CD4-positive, CD25-positive, alpha-beta regulatory T cell (primary cell): Measurements from ENCODE around the gene MAGEB3. TPM values are rescaled to one million over a fixed set of nuclear protein-coding genes. Genes with fewer than 3 reads are reported as not detected.
"Not testable (repeated sequence)": the region's sequence is repeated elsewhere in the genome, so short reads cannot be mapped to it uniquely, and the experiment has no call there.

Source experiments
- ATAC-seq, 2 donors: fragments of 150-1000 bp; cut with Tn5 transposase; one replicate each; pipeline ENCODE4 v1.10.0; 2021; ENCODE audit warnings: low read depth in 2 of 2, moderate number of reproducible peaks in 2 of 2, moderate library complexity in 1 of 2
- DNase-seq, 3 donors: peaks; one replicate each; pipeline versions ENCODE4 v3.0.0 to v3.0.0-alpha.2; 2012 to 2022; ENCODE audit warnings: mixed read lengths in 1 of 3
- H3K27ac ChIP-seq: one replicate; pipeline ENCODE4 v1.7.0; 2013; ENCODE audit warnings: mild to moderate bottlenecking, low read length; ENCODE audit not compliant: insufficient read depth, poor library complexity, severe bottlenecking
- H3K27me3 ChIP-seq: one replicate; pipeline ENCODE4 v1.7.0; 2013; ENCODE audit warnings: low read length; ENCODE audit not compliant: control insufficient read depth, insufficient read depth
- H3K36me3 ChIP-seq: one replicate; pipeline ENCODE4 v1.7.0; 2013; ENCODE audit warnings: mild to moderate bottlenecking, low read length, moderate library complexity; ENCODE audit not compliant: control insufficient read depth, insufficient read depth
- H3K4me1 ChIP-seq: 2 replicates; pipeline ENCODE4 v1.7.0; 2013; ENCODE audit warnings: mild to moderate bottlenecking, low read length; ENCODE audit not compliant: insufficient read depth, control insufficient read depth, poor library complexity, severe bottlenecking
- H3K4me3 ChIP-seq: one replicate; pipeline ENCODE4 v1.7.0; 2013; ENCODE audit warnings: low read depth, mild to moderate bottlenecking, low read length, moderate library complexity
- H3K9me3 ChIP-seq, 2 experiments: 1 replicate in 1 of 2; 2 replicates in 1 of 2; pipeline ENCODE4 v1.7.0; 2013; ENCODE audit warnings: low read length in 2 of 2, mild to moderate bottlenecking in 1 of 2, moderate library complexity in 1 of 2; ENCODE audit not compliant: control insufficient read depth in 2 of 2
- H3K27ac Mint-ChIP-seq, 3 donors: one replicate each; pipeline ENCODE4 v1.8.0; 2020 to 2022; ENCODE audit warnings: mild to moderate bottlenecking in 3 of 3, mixed read lengths in 3 of 3, moderate library complexity in 2 of 3
- H3K27me3 Mint-ChIP-seq: one replicate; pipeline ENCODE4 v1.8.0; 2022; ENCODE audit warnings: mild to moderate bottlenecking, mixed read lengths
- H3K36me3 Mint-ChIP-seq: one replicate; pipeline ENCODE4 v1.8.0; 2020; ENCODE audit warnings: mixed read lengths
- H3K4me1 Mint-ChIP-seq, 4 donors: one replicate each; pipeline ENCODE4 v1.8.0; 2020 to 2022; ENCODE audit warnings: mixed read lengths in 4 of 4, mild to moderate bottlenecking in 1 of 4
- H3K4me3 Mint-ChIP-seq, 4 donors: one replicate each; pipeline ENCODE4 v1.8.0; 2020 to 2022; ENCODE audit warnings: mild to moderate bottlenecking in 4 of 4, mixed read lengths in 4 of 4, moderate library complexity in 3 of 4
- H3K9me3 Mint-ChIP-seq, 7 donors: one replicate each; pipeline ENCODE4 v1.8.0; 2020 to 2022; ENCODE audit warnings: mixed read lengths in 7 of 7, mild to moderate bottlenecking in 3 of 7, moderate library complexity in 2 of 7
- polyA plus RNA-seq, 4 donors: library from polyadenylated mRNA; unstranded; fragments of 300-500 nt; fragmentation: Illumina TruSeq; gene quantifications; one replicate each; pipeline ENCODE4 v1.2.3, GENCODE V29; 2021
- total RNA-seq: library from RNA; stranded (reverse); gene quantifications from one replicate; pipeline ENCODE4 v1.2.3, GENCODE V29; 2022

Gene MAGEB3, protein sequence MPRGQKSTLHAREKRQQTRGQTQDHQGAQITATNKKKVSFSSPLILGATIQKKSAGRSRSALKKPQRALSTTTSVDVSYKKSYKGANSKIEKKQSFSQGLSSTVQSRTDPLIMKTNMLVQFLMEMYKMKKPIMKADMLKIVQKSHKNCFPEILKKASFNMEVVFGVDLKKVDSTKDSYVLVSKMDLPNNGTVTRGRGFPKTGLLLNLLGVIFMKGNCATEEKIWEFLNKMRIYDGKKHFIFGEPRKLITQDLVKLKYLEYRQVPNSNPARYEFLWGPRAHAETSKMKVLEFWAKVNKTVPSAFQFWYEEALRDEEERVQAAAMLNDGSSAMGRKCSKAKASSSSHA
- total RNA-seq (not detected), polyA plus RNA-seq (not detected)

DNA sequence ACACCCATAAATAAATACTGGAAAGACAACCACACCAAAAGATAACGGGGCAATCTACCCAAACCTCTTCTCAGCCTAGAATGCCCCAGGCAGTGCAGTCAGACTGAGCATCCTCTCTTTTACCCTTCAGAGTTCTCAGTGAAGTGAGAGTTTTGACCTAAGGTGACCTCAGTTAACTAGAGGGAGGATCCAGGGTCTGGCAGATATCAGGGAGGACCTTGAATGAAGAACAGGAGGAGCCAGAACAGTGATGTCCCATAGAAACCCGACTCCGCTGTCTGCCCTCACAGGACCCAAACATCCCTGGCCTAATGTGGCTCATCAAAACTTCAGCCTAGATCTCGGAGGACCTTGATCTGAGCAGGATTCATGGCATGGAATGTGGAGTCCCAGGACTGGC, at the start of gene MAGEB3:
MAGEB3 (plus strand) TSS at position 263 of the 400 bp plus-strand sequence. CDS start 5,268 bp downstream, outside the sequence.
- H3K27me3 ChIP-seq: no peaks in the 10 kb centered on the region
- Mint-ChIP-seq H3K9me3 (no peaks in the 10 kb centered on the region), H3K36me3 (no peaks in the 10 kb centered on the region), H3K4me1 (no peaks in the 10 kb centered on the region), H3K4me3 (no peak within 1 kb of the TSS), H3K27ac (no peak within 1 kb of the TSS), H3K27me3 (no peaks in the 10 kb centered on the region)
- DNase-seq (no peak), ATAC-seq (no peak)
- no peaks in the 10 kb centered on the region for H3K36me3 ChIP-seq
- no peak within 1 kb of the TSS for H3K4me3 ChIP-seq
- H3K4me1 ChIP-seq: no peaks in the 10 kb centered on the region
- no peaks in the 10 kb centered on the region for H3K9me3 ChIP-seq
- no peak within 1 kb of the TSS for H3K27ac ChIP-seq

DNA sequence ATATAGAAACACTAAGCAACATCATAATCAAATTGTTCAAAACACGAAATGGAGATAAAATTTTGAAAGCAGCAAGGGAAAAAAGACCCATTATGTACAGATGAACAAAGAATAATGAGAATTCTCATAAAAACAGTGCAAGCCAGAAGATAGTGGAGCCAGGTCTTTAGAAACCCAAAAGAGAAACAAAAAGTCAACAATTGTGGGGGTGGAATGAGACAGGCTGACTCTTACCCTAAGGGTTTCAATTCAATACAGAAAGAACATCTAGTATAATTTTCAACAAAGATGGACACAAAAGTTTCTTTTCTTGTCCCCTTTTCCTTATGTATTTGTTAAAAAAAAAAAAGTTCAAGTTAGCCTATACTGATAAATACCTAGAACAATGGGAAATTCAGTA, 49.1 kb upstream of the MAGEB3 start:
- Mint-ChIP-seq H3K4me3 (no peak overlapping the region), H3K9me3 (peaks cover 0 to 7% (median 0%) of the 10 kb centered on the region in 7 donors), H3K27ac (no peak overlapping the region), H3K36me3 (no peaks in the 10 kb centered on the region), H3K4me1 (no peaks in the 10 kb centered on the region), H3K27me3 (no peaks in the 10 kb centered on the region)
- DNase-seq: no peak
- Histone ChIP-seq H3K27me3 (no peaks in the 10 kb centered on the region), H3K9me3 (no peaks in the 10 kb centered on the region), H3K27ac (no peak overlapping the region), H3K4me3 (no peak overlapping the region), H3K4me1 (no peaks in the 10 kb centered on the region), H3K36me3 (no peaks in the 10 kb centered on the region)
- no peak for ATAC-seq

DNA sequence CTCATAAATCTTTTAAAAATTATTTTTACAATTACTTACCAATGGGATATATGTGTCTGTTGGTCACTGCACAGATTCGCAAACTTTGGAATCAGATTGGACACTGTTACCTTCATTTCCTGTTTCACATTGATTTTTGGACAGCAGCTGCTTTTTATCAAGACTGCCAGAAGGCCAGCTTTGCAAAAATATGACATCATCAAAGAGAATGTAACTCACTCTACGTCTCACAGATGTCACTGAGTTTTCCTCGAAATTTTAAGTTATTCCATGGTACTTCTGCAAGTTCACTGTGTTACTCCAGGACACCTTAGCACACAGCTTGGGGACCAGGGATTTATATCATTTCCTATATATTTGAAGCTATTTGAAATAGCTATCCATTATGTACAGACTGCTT, 46.9 kb upstream of the MAGEB3 start:
- Histone ChIP-seq H3K4me1 (no peaks in the 10 kb centered on the region), H3K27me3 (no peaks in the 10 kb centered on the region), H3K27ac (no peak overlapping the region), H3K4me3 (no peak overlapping the region), H3K36me3 (no peaks in the 10 kb centered on the region), H3K9me3 (no peaks in the 10 kb centered on the region)
- DNase-seq: no peak
- ATAC-seq: no peak
- H3K4me1 Mint-ChIP-seq: no peaks in the 10 kb centered on the region
- peaks cover 0 to 7% (median 0%) of the 10 kb centered on the region in 7 donors for H3K9me3 Mint-ChIP-seq
- H3K4me3 Mint-ChIP-seq: no peak overlapping the region
- no peak overlapping the region for H3K27ac Mint-ChIP-seq
- no peaks in the 10 kb centered on the region for H3K27me3 Mint-ChIP-seq
- H3K36me3 Mint-ChIP-seq: no peaks in the 10 kb centered on the region

DNA sequence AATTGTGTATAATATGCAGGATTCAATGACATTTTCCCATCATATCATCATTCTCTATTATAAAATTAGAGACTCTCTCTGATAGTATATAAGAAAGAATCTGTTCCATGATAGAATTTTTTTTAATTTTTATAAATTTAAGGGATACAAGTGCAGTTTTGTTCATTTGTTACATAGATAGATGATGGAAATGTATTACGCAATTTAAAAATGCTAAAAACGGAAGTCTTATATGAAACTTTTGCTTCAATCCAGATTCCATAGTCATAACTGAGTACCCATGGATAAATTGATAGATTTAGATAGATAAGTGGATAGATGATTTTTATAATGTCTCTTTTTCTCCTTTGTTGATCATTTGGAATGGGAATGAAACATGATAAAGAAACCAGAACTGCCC, 40.0 kb upstream of the MAGEB3 start:
- Histone ChIP-seq H3K4me3 (no peak overlapping the region), H3K36me3 (no peaks in the 10 kb centered on the region), H3K27me3 (no peaks in the 10 kb centered on the region), H3K4me1 (no peaks in the 10 kb centered on the region), H3K9me3 (no peaks in the 10 kb centered on the region), H3K27ac (no peak overlapping the region)
- no peak overlapping the region for H3K4me3 Mint-ChIP-seq
- no peak overlapping the region for H3K27ac Mint-ChIP-seq
- no peaks in the 10 kb centered on the region for H3K4me1 Mint-ChIP-seq
- H3K36me3 Mint-ChIP-seq: no peaks in the 10 kb centered on the region
- H3K27me3 Mint-ChIP-seq: peaks cover 4% of the 10 kb centered on the region
- H3K9me3 Mint-ChIP-seq: peaks cover 0 to 3% (median 0%) of the 10 kb centered on the region in 7 donors
- ATAC-seq (no peak), DNase-seq (no peak)

DNA sequence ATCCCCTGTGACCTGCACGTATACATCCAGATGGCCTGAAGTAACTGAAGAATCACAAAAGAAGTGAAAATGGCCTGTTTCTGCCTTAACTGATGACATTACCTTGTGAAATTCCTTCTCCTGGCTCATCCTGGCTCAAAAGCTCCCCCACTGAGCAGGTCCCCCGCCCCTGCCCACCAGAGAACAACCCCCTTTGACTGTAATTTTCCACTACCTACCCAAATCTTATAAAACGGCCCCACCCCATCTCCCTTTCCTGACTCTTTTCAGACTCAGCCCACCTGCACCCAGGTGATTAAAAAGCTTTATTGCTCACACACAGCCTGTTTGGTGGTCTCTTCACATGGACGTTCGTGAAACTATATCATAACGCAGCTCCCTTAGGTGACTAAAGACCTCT, 36.5 kb upstream of the MAGEB3 start:
- DNase-seq, H3K36me3 ChIP-seq, H3K4me3 Mint-ChIP-seq, H3K4me1 Mint-ChIP-seq, H3K9me3 ChIP-seq, H3K4me1 ChIP-seq, H3K4me3 ChIP-seq, H3K27ac ChIP-seq, H3K27ac Mint-ChIP-seq, H3K27me3 Mint-ChIP-seq, H3K27me3 ChIP-seq, H3K9me3 Mint-ChIP-seq, ATAC-seq, H3K36me3 Mint-ChIP-seq: not testable (repeated sequence)

DNA sequence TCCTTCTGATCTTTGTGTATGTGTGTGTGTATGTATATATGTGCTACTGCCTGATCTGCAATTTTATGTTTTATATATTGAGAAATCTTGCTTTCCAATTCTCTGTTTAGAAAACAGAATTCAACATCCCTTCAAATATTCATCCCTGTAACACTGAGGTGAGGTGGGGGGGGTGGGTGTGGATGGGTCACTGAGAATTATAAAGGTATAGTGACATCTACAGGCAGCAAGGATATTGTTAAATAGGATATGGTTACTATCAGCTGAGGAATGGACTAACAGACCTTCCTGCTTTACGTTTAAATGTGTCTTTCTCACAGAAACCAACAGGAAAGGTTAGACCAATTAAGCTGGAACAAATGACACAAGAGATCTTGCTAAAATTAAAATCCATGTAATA, 34.1 kb upstream of the MAGEB3 start:
- no peak for DNase-seq
- Mint-ChIP-seq H3K9me3 (peaks cover 0 to 3% (median 0%) of the 10 kb centered on the region in 7 donors), H3K4me1 (no peaks in the 10 kb centered on the region), H3K36me3 (no peaks in the 10 kb centered on the region), H3K27me3 (peaks cover 4% of the 10 kb centered on the region), H3K4me3 (no peak overlapping the region), H3K27ac (no peak overlapping the region)
- no peaks in the 10 kb centered on the region for H3K36me3 ChIP-seq
- H3K9me3 ChIP-seq: no peaks in the 10 kb centered on the region
- ATAC-seq: no peak
- H3K27ac ChIP-seq: no peak overlapping the region
- no peaks in the 10 kb centered on the region for H3K4me1 ChIP-seq
- no peak overlapping the region for H3K4me3 ChIP-seq
- H3K27me3 ChIP-seq: no peaks in the 10 kb centered on the region

DNA sequence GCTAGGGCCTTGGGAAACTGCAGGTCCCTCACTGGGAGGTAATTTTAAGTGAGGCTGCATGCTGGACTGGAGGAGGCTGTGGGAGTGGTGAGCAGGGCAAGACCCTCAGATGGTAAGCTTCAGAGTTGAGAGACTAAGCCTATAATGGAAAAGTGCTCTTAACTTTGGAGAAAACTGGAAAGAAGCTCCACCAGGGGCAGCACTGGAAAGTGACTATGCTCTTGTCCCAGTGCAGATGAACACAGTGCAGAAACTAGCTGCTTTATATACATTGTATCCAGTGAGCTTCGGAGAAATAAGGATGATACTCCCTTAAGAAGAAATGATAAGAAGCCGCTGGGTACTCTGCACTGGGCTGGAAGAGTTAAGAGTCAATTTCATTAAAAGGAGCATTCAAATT, 18.3 kb upstream of the MAGEB3 start:
- no peaks in the 10 kb centered on the region for H3K36me3 Mint-ChIP-seq
- ATAC-seq: no peak

DNA sequence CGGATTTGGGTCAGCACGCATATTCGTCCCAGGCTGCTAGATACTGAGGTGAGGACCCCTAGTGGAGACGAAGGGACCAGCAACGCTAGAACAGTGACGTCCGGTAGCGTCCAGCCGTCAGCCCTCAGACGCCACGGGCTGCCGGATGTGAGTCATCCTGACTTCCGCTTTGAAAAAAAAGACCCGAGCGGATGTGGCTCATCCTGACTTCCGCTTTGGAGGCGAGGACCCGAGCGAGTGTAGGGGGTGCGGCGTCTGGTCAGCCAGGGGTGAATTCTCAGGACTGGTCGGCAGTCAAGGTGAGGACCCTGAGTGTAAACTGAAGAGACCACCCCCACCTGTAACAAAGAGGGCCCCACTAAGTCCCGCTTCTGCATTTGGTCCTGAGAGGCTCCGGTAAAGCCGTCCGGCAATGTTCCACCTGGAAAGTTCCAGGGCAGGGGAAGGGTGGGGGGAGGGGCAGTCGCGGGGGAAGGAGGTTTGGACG, 15.1 kb upstream of the MAGEB3 start, which contains the start of gene MAGEB2:
MAGEB2 (plus strand) TSS at position 207 of the 487 bp plus-strand sequence. CDS start 3,018 bp downstream, outside the sequence.
- DNase-seq (no peak), ATAC-seq (no peak)
- Histone ChIP-seq H3K9me3 (no peaks in the 10 kb centered on the region), H3K27me3 (no peaks in the 10 kb centered on the region), H3K36me3 (no peaks in the 10 kb centered on the region), H3K4me3 (no peak within 1 kb of the TSS), H3K27ac (no peak within 1 kb of the TSS), H3K4me1 (no peaks in the 10 kb centered on the region)
- Mint-ChIP-seq H3K4me1 (no peaks in the 10 kb centered on the region), H3K27me3 (no peaks in the 10 kb centered on the region), H3K9me3 (peaks cover 0 to 2% (median 0%) of the 10 kb centered on the region in 7 donors), H3K4me3 (no peak within 1 kb of the TSS), H3K27ac (no peak within 1 kb of the TSS), H3K36me3 (no peaks in the 10 kb centered on the region)

More for the DNA sequence above, 18.3 kb upstream of the MAGEB3 start:
- no peaks in the 10 kb centered on the region for H3K27me3 Mint-ChIP-seq
- no peaks in the 10 kb centered on the region for H3K36me3 ChIP-seq
- H3K4me3 ChIP-seq: no peak overlapping the region
- H3K4me1 ChIP-seq: no peaks in the 10 kb centered on the region
- no peaks in the 10 kb centered on the region for H3K27me3 ChIP-seq
- H3K27ac Mint-ChIP-seq: no peak overlapping the region
- H3K9me3 ChIP-seq: no peaks in the 10 kb centered on the region
- H3K27ac ChIP-seq: no peak overlapping the region
- DNase-seq: no peak
- H3K4me1 Mint-ChIP-seq: no peaks in the 10 kb centered on the region
- H3K4me3 Mint-ChIP-seq: no peak overlapping the region
- H3K9me3 Mint-ChIP-seq: peaks cover 0 to 2% (median 0%) of the 10 kb centered on the region in 7 donors
